ENCODE data around the gene DNAJB13.
"Not testable (repeated sequence)": the region's sequence is repeated elsewhere in the genome, so short reads cannot be mapped to it uniquely, and the experiment has no call there.

DNAJB13 gene

DNA sequence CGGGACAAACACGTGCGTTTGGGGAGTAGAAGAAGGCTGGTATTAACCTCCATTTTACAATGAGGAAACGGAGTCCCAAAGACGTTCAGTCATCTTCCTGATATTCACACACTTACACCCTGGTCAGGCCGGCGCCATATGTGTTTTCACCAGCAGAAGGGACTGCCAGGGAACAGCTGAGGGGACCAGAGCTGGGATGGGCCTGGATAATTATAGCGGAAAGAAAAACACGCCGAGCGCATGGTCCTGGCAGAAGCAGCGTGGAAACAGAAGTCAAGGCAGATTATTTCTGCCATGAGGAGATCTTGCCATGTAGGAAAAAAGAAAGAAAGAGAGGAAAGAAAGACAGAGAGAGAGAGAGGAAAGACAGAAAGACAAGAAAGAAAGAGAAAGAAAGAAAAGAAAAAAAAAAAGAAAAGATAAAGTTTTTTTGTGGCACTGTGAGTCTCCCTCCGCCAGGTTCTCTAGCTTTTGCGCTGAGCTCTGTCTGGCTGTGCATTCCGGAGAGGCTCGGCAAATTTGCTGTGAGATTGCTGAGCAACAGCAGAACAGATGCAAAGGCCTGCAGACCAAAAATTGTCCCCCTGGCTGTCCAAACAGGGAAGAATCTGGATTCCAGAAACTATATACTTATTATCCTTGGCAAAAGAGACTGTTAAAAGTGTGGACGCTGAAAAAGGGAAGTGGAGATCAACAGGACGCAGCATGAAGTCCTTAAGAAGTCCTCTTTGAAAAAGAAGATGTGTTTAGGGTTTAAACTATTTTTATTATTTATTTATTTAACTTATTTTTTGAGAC, 33.1 kb downstream of the DNAJB13 start:
- H2AFZ ChIP-seq (ENCODE audit: low read length), result peak overlapping the region; percentile 99
- peak overlapping the region; percentile 95; the same call in 1 of the 2 replicates for H3K9ac ChIP-seq (ENCODE audit: low read length)
- H3K36me3 ChIP-seq (replicated peaks; ENCODE audit: insufficient read depth, low read length), result no peaks in the 10 kb centered on the region
- H3K27ac ChIP-seq (ENCODE audit: low read length), result peak overlapping the region; percentile 90; the same call in 1 of the 2 replicates
- H3K4me3 ChIP-seq (ENCODE audit: low read length), result peak overlapping the region; percentile 96
- DNase-seq, result no peak
- TF ChIP-seq EZH2phosphoT487 (IDR thresholded peaks at IDR 0.05; ENCODE audit: low read length) (no peak), EZH2 (optimal IDR thresholded peaks at IDR 0.05; ENCODE audit: low read depth, low read length) (no peak)
- peaks cover 26% of the 10 kb centered on the region for H3K79me2 ChIP-seq (ENCODE audit: low read length)
- no peaks in the 10 kb centered on the region for H4K20me1 ChIP-seq (ENCODE audit: insufficient read depth, low read length)
- H3F3A ChIP-seq (ENCODE audit: insufficient read depth, low read length), result peaks cover 35% of the 10 kb centered on the region
- H3K4me1 ChIP-seq (ENCODE audit: low read length), result peaks cover 24% of the 10 kb centered on the region
- no peaks in the 10 kb centered on the region for H3K27me3 ChIP-seq (replicated peaks; ENCODE audit: insufficient read depth, low read length)
- H3K4me2 ChIP-seq (ENCODE audit: low read depth, low read length), result peak overlapping the region; percentile 94
- H3K9me2 ChIP-seq (replicated peaks; ENCODE audit: insufficient read depth, low read length), result no peaks in the 10 kb centered on the region
- H3K9me3 ChIP-seq (replicated peaks; ENCODE audit: insufficient read depth, low read length), result no peaks in the 10 kb centered on the region

DNA sequence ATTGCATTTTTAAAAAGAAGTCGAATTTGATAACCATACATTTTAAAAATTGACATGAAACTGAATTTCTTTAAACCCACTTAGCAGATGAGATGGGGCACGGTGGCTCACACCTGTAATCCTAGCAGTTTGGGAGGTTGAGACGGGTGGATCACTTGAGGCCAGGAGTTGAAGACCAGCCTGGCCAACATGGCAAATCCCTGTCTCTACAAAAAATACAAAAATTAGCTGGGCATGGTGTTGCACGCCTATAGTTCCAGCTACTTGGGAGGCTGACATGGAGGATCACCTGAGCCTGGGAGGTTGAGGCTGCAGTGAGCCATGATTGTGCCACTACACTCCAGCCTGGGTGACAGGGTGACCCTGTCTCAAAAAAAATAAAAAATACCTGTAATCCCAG, 34.8 kb downstream of the DNAJB13 start:
- Histone ChIP-seq H3K4me1 (ENCODE audit: low read length) (peaks cover 11% of the 10 kb centered on the region), H3F3A (ENCODE audit: insufficient read depth, low read length) (peaks cover 23% of the 10 kb centered on the region), H3K79me2 (ENCODE audit: low read length) (peaks cover 17% of the 10 kb centered on the region)
- H4K20me1 ChIP-seq (ENCODE audit: insufficient read depth, low read length); H3K4me3 ChIP-seq (ENCODE audit: low read length); H3K27me3 ChIP-seq (replicated peaks; ENCODE audit: insufficient read depth, low read length); H3K27ac ChIP-seq (ENCODE audit: low read length); H3K4me2 ChIP-seq (ENCODE audit: low read depth, low read length); H3K9me3 ChIP-seq (replicated peaks; ENCODE audit: insufficient read depth, low read length); H3K9me2 ChIP-seq (replicated peaks; ENCODE audit: insufficient read depth, low read length); H2AFZ ChIP-seq (ENCODE audit: low read length); H3K9ac ChIP-seq (ENCODE audit: low read length); DNase-seq; H3K36me3 ChIP-seq (replicated peaks; ENCODE audit: insufficient read depth, low read length): not testable (repeated sequence)

DNA sequence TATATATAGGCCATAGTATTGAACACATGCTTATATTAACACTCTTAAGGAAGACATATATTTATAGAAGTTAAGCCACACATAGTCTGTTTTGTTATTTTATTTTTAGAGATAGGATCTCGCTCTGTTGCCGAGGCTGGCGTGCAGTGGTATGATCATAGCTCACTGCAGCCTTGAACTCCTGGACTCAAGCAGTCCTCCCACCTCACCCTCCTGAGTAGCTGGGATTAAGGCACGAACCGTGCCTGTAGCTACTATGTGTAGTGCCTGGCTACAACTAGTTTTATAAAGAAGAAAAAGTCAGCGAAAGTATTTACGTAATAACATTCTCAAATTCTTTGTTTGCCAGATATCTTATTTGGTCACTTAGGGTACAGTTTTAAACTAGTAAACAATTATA, 37.4 kb downstream of the DNAJB13 start:
- no peak overlapping the region for H3K27ac ChIP-seq (ENCODE audit: low read length)
- H3F3A ChIP-seq (ENCODE audit: insufficient read depth, low read length), result peaks cover 6% of the 10 kb centered on the region; the same call in 1 of the 2 replicates
- no peak for TF ChIP-seq EZH2 (optimal IDR thresholded peaks at IDR 0.05; ENCODE audit: low read depth, low read length)
- TF ChIP-seq EZH2phosphoT487 (IDR thresholded peaks at IDR 0.05; ENCODE audit: low read length), result no peak
- TF ChIP-seq, protein P1, sequence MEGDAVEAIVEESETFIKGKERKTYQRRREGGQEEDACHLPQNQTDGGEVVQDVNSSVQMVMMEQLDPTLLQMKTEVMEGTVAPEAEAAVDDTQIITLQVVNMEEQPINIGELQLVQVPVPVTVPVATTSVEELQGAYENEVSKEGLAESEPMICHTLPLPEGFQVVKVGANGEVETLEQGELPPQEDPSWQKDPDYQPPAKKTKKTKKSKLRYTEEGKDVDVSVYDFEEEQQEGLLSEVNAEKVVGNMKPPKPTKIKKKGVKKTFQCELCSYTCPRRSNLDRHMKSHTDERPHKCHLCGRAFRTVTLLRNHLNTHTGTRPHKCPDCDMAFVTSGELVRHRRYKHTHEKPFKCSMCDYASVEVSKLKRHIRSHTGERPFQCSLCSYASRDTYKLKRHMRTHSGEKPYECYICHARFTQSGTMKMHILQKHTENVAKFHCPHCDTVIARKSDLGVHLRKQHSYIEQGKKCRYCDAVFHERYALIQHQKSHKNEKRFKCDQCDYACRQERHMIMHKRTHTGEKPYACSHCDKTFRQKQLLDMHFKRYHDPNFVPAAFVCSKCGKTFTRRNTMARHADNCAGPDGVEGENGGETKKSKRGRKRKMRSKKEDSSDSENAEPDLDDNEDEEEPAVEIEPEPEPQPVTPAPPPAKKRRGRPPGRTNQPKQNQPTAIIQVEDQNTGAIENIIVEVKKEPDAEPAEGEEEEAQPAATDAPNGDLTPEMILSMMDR (IDR thresholded peaks at IDR 0.05; ENCODE audit: low read length), result no peak

DNA sequence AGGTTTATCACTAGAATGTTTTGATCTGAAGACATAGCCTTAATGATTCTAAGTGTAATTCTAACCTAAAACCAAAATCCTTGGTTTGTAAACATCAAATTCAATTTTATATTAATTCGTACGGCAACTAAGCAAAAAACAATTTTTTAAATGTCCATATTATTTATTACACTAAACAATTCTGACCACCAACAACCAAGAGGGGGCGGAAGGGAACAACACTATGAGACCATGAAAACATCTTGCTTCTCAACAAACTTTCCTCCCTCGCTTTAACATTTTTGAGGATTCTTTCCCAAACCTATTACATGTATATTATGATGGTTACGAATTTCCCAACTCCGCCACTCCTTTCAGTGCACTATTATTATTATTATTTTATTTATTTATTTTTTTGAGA, 38.3 kb downstream of the DNAJB13 start:
- Histone ChIP-seq H3K4me1 (ENCODE audit: low read length) (peaks cover 5% of the 10 kb centered on the region; the same call in 1 of the 2 replicates), H2AFZ (ENCODE audit: low read length) (no peak overlapping the region), H4K20me1 (ENCODE audit: insufficient read depth, low read length) (no peaks in the 10 kb centered on the region), H3K36me3 (replicated peaks; ENCODE audit: insufficient read depth, low read length) (no peaks in the 10 kb centered on the region), H3K9ac (ENCODE audit: low read length) (no peak overlapping the region), H3K9me2 (replicated peaks; ENCODE audit: insufficient read depth, low read length) (no peaks in the 10 kb centered on the region), H3K79me2 (ENCODE audit: low read length) (no peaks in the 10 kb centered on the region), H3K27me3 (replicated peaks; ENCODE audit: insufficient read depth, low read length) (no peaks in the 10 kb centered on the region), H3F3A (ENCODE audit: insufficient read depth, low read length) (no peaks in the 10 kb centered on the region), H3K4me3 (ENCODE audit: low read length) (no peak overlapping the region), H3K4me2 (ENCODE audit: low read depth, low read length) (no peak overlapping the region), H3K27ac (ENCODE audit: low read length) (no peak overlapping the region), H3K9me3 (replicated peaks; ENCODE audit: insufficient read depth, low read length) (no peaks in the 10 kb centered on the region)
- TF ChIP-seq, protein P1 (IDR thresholded peaks at IDR 0.05; ENCODE audit: low read length), result no peak
- TF ChIP-seq EZH2 (optimal IDR thresholded peaks at IDR 0.05; ENCODE audit: low read depth, low read length) (no peak), EZH2phosphoT487 (IDR thresholded peaks at IDR 0.05; ENCODE audit: low read length) (no peak)
- no peak for DNase-seq

More for the DNA sequence above, 37.4 kb downstream of the DNAJB13 start:
- Histone ChIP-seq H3K79me2 (ENCODE audit: low read length) (no peaks in the 10 kb centered on the region), H3K36me3 (replicated peaks; ENCODE audit: insufficient read depth, low read length) (no peaks in the 10 kb centered on the region), H3K4me1 (ENCODE audit: low read length) (peaks cover 11% of the 10 kb centered on the region; the same call in 1 of the 2 replicates), H3K27me3 (replicated peaks; ENCODE audit: insufficient read depth, low read length) (no peaks in the 10 kb centered on the region), H3K4me3 (ENCODE audit: low read length) (no peak overlapping the region), H3K9me2 (replicated peaks; ENCODE audit: insufficient read depth, low read length) (no peaks in the 10 kb centered on the region), H3K9ac (ENCODE audit: low read length) (no peak overlapping the region), H2AFZ (ENCODE audit: low read length) (no peak overlapping the region), H3K4me2 (ENCODE audit: low read depth, low read length) (no peak overlapping the region), H4K20me1 (ENCODE audit: insufficient read depth, low read length) (no peaks in the 10 kb centered on the region), H3K9me3 (replicated peaks; ENCODE audit: insufficient read depth, low read length) (no peaks in the 10 kb centered on the region)
- DNase-seq, result no peak
